ENCODE results near the gene LYSET.

LYSET gene

GRCh38 chr14:93206793-93207467, 21.8 kb downstream of the LYSET start, which contains the start of the genes GON7 and UBR7:
TSS of gene GON7 (minus strand) at chr14:93207065. CDS start at chr14:93207037, 28 bp downstream.
TSS of gene UBR7 (plus strand) at chr14:93207256. CDS start at chr14:93207292, 36 bp downstream.
- peak within 1 kb of the TSS; percentile 74 for H3K4me3 ChIP-seq (replicated peaks; ENCODE audit: insufficient read depth, low read length)
- peak; percentile 91 for TF ChIP-seq GABPA (IDR thresholded peaks at IDR 0.05; ENCODE audit: low read depth)
- peak; percentile 37 for TF ChIP-seq REST (IDR thresholded peaks at IDR 0.05; ENCODE audit: insufficient replicate concordance, low read depth)
- TF ChIP-seq CTCF (IDR thresholded peaks at IDR 0.05; ENCODE audit: insufficient read depth, low read length), result no peak
- peak; percentile 40; the same call in 1 of the 2 replicates for TF ChIP-seq SPI1 (IDR thresholded peaks at IDR 0.05; ENCODE audit: borderline replicate concordance, low read depth)
- TF ChIP-seq POLR2AphosphoS5 (IDR thresholded peaks at IDR 0.05; ENCODE audit: low read depth), result peak; percentile 78
- DNase-seq (ENCODE audit: low read depth in 1 of 2, low spot score in 1 of 2), result peak; percentile 94 to 99
- H3K27ac ChIP-seq (replicated peaks), result peak within 1 kb of the TSS; percentile 78
- no peaks in the 10 kb centered on the region for H3K27me3 ChIP-seq (ENCODE audit: insufficient read depth, poor library complexity, severe bottlenecking)

- TF ChIP-seq REST (IDR thresholded peaks at IDR 0.05; ENCODE audit: insufficient replicate concordance, low read depth), result no peak
- peak; percentile 42 to 49 for DNase-seq (ENCODE audit: low read depth in 1 of 2, low spot score in 1 of 2)
- peak overlapping the region; percentile 78 for H3K27ac ChIP-seq (replicated peaks)
- H3K4me3 ChIP-seq (replicated peaks; ENCODE audit: insufficient read depth, low read length), result peak overlapping the region; percentile 74
- no peaks in the 10 kb centered on the region for H3K27me3 ChIP-seq (ENCODE audit: insufficient read depth, poor library complexity, severe bottlenecking)
These were observed 22.6 kb downstream of the LYSET start for GRCh38 chr14:93207468-93208308.

- H3K27me3 ChIP-seq (ENCODE audit: insufficient read depth, poor library complexity, severe bottlenecking), result no peaks in the 10 kb centered on the region
- no peak overlapping the region for H3K4me3 ChIP-seq (replicated peaks; ENCODE audit: insufficient read depth, low read length)
- TF ChIP-seq CTCF (IDR thresholded peaks at IDR 0.05; ENCODE audit: insufficient read depth, low read length) (no peak), POLR2AphosphoS5 (IDR thresholded peaks at IDR 0.05; ENCODE audit: low read depth) (no peak), REST (IDR thresholded peaks at IDR 0.05; ENCODE audit: insufficient replicate concordance, low read depth) (no peak), SPI1 (IDR thresholded peaks at IDR 0.05; ENCODE audit: borderline replicate concordance, low read depth) (no peak), GABPA (IDR thresholded peaks at IDR 0.05; ENCODE audit: low read depth) (no peak)
- no peak overlapping the region for H3K27ac ChIP-seq (replicated peaks)
- no peak for DNase-seq (ENCODE audit: low read depth in 1 of 2, low spot score in 1 of 2)
These were observed 27.3 kb downstream of the LYSET start for GRCh38 chr14:93212432-93212831.
